Breast epithelium (tissue), 4 donors: ENCODE measurements around the gene AGAP1. TPM values are rescaled to one million over a fixed set of nuclear protein-coding genes. Genes with fewer than 3 reads are reported as not detected.

ENCODE experiments used
- DNase-seq, 2 donors: peaks; one replicate each; pipeline ENCODE4 v3.0.0-alpha.2; 2019; ENCODE audit warnings: low spot score in 2 of 2
- H3K27ac ChIP-seq, 2 donors: fragments of 200-600 bp; sonication (generic) in 1 of 2; one replicate each; pipeline ENCODE4 v1.5.1; 2016 to 2019; ENCODE audit warnings: mild to moderate bottlenecking in 1 of 2
- H3K27me3 ChIP-seq, 2 donors: fragments of 200-600 bp; sonication (generic) in 1 of 2; one replicate each; pipeline versions ENCODE4 v1.5.1 to v1.6.0; 2017 to 2019; ENCODE audit warnings: control low read depth in 1 of 2, mild to moderate bottlenecking in 1 of 2
- H3K36me3 ChIP-seq: fragments of 200-600 bp; one replicate; pipeline ENCODE4 v1.5.1; 2019
- H3K4me1 ChIP-seq, 2 donors: fragments of 200-600 bp; sonication (generic); one replicate each; pipeline ENCODE4 v1.5.1; 2016 to 2019; ENCODE audit warnings: control low read depth in 1 of 2
- H3K4me3 ChIP-seq, 3 donors: fragments of 200-600 bp; sonication (generic); 1 replicate in 2 of 3; 2 replicates in 1 of 3; pipeline ENCODE4 v1.5.1; 2016 to 2019; ENCODE audit warnings: mild to moderate bottlenecking in 3 of 3, moderate library complexity in 2 of 3
- H3K9me3 ChIP-seq, 2 donors: fragments of 200-600 bp; sonication (generic) in 1 of 2; one replicate each; pipeline ENCODE4 v1.5.1; 2016 to 2019; ENCODE audit warnings: control low read depth in 1 of 2
- POLR2A ChIP-seq: fragments of 450-650 bp; IDR thresholded peaks from one replicate; pipeline ENCODE4 v1.6.1; 2016; ENCODE audit warnings: antibody characterized with exemption, mild to moderate bottlenecking, moderate library complexity
- POLR2AphosphoS5 ChIP-seq, 3 donors: sonication (generic); formaldehyde crosslinking; IDR thresholded peaks; one replicate each; pipeline ENCODE4 v1.6.1; 2017; ENCODE audit warnings: antibody characterized with exemption in 3 of 3
- intact Hi-C: fragments of 100-400 bp; cut with DNase I; formaldehyde crosslinking; loops from one replicate; pipeline ENCODE4 v1.15.1; 2023; ENCODE audit warnings: low total_unique reads
- total RNA-seq, 3 donors: library from RNA; depleted of rRNA; stranded (reverse); fragments of >200 nt; gene quantifications; one replicate each; pipeline ENCODE4 v1.1.0, GENCODE V29; 2016
- TF ChIP-seq, protein P1 (sequence below), 3 donors: fragments of 450-650 bp; IDR thresholded peaks; one replicate each; pipeline ENCODE4 v1.5.1; 2016 to 2017; ENCODE audit warnings: antibody characterized with exemption in 3 of 3, mild to moderate bottlenecking in 3 of 3, moderate library complexity in 3 of 3

The AGAP1 gene
- total RNA-seq, 3 donors from 2014 or later = 19.7 to 27.1 (median 25.9) TPM

DNA sequence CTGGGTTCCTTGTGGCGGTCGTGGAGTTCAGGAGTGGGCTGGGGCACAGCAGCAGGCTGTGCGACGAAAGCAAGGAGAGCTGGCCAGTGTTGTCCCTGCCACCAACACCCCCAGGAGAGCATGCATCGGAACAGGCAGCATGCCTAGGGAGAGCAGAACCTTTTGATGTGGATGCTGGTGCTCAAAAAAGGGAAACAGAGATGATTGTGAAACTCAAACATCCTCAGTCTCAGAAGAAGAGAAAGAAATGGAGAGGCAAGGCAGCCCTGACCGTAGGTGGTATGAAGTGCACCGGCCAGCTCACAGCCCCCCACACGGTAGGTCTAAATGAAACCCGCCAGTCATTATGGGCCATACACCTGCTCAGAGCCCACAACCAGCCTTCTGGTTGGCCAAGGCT, 420.9 kb downstream of the AGAP1 start:
- no peak overlapping the region for H3K27ac ChIP-seq
- DNase-seq = no peak
- no peak for TF ChIP-seq POLR2A
- TF ChIP-seq POLR2AphosphoS5 (IDR thresholded peaks at IDR 0.05) = no peak
- TF ChIP-seq, protein P1, sequence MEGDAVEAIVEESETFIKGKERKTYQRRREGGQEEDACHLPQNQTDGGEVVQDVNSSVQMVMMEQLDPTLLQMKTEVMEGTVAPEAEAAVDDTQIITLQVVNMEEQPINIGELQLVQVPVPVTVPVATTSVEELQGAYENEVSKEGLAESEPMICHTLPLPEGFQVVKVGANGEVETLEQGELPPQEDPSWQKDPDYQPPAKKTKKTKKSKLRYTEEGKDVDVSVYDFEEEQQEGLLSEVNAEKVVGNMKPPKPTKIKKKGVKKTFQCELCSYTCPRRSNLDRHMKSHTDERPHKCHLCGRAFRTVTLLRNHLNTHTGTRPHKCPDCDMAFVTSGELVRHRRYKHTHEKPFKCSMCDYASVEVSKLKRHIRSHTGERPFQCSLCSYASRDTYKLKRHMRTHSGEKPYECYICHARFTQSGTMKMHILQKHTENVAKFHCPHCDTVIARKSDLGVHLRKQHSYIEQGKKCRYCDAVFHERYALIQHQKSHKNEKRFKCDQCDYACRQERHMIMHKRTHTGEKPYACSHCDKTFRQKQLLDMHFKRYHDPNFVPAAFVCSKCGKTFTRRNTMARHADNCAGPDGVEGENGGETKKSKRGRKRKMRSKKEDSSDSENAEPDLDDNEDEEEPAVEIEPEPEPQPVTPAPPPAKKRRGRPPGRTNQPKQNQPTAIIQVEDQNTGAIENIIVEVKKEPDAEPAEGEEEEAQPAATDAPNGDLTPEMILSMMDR (IDR thresholded peaks at IDR 0.05) = no peak
- H3K4me1 ChIP-seq = no peaks in the 10 kb centered on the region
- H3K9me3 ChIP-seq = no peaks in the 10 kb centered on the region
- intact Hi-C loops = no loop called here
- no peaks in the 10 kb centered on the region for H3K27me3 ChIP-seq
- no peak overlapping the region for H3K4me3 ChIP-seq
- H3K36me3 ChIP-seq = no peaks in the 10 kb centered on the region

DNA sequence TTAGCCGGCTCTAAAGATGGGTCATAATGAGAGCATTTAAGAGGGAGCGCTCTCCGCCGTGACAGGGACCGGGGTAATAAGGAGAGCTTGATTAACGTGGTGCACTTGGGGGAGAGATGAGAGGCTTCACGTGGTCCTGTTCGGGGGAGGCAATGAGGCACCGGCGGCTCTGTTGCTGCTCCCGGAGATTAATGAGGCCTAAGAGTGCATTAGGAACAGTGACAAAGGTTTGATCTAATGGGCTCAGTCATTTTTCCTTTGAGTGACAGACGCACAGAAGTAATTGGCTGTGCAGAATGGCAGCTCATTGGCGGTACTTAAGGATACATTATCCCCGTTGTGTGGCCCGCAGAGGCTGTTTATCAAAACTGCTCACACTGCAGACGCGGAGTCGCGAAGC, 423.7 kb downstream of the AGAP1 start:
- DNase-seq = no peak
- no peak overlapping the region for H3K27ac ChIP-seq
- H3K4me1 ChIP-seq = no peaks in the 10 kb centered on the region
- H3K4me3 ChIP-seq = no peak overlapping the region
- no peaks in the 10 kb centered on the region for H3K36me3 ChIP-seq
- H3K9me3 ChIP-seq = no peaks in the 10 kb centered on the region
- intact Hi-C loops = no loop called here
- TF ChIP-seq, protein P1 (IDR thresholded peaks at IDR 0.05) = no peak
- TF ChIP-seq POLR2AphosphoS5 (IDR thresholded peaks at IDR 0.05) (no peak), POLR2A (no peak)
- H3K27me3 ChIP-seq = no peaks in the 10 kb centered on the region

DNA sequence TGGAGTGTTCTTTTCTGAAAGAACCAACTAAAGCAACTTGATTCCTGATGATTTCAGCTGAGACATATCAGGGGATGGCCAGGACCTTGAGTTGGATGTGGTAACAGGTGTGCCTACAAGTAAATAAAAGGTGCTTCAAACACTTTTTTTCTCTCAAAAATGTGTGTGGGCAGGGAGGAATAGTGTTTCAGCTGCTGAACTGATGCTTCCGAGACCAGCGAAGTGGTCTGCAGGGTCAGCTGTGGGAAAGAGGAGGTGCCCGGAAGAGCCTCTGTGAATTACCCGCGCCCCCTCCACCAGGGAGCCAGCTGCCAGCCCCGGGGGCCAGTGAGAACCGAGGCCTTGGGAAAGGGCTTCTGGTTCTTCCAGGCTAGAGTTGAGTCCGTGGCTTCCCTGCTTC, 425.0 kb downstream of the AGAP1 start:
- DNase-seq = no peak
- Histone ChIP-seq H3K9me3 (no peaks in the 10 kb centered on the region), H3K4me3 (no peak overlapping the region), H3K27ac (no peak overlapping the region), H3K27me3 (no peaks in the 10 kb centered on the region), H3K4me1 (no peaks in the 10 kb centered on the region), H3K36me3 (no peaks in the 10 kb centered on the region)
- TF ChIP-seq, protein P1 (IDR thresholded peaks at IDR 0.05) = no peak
- no peak for TF ChIP-seq POLR2A
- TF ChIP-seq POLR2AphosphoS5 (IDR thresholded peaks at IDR 0.05) = no peak
- intact Hi-C loops = no loop called here

DNA sequence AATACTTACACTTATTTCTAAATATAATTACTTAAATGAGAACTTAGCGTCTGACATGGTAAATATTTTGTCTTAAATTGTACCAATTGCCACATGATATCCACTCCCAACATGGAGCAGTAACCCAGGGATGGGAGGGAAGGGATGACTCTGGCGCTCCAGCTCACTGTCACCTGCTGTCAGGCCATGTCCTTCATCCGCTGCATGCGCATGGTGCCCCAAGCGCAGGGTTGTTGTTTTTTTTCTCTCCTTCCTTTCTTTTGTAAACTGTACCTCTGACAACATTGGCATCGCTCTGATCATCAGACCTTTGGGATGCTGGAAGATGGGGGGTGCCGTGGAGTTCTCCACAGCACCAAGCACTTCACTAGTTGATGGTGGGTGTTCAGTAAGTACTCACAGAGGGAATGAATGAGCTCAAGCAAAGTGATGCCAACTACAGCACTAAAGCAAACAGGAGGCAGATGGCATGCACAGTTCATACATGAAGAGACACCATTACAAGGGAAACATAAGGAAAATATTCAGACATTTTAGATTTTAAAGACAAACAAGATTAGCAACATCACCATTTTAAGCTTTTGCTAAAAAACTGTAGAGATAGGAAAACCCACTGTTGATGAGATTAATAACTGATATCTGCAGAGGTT, 426.5 kb downstream of the AGAP1 start:
- no peak overlapping the region for H3K27ac ChIP-seq
- no peaks in the 10 kb centered on the region for H3K4me1 ChIP-seq
- no peaks in the 10 kb centered on the region for H3K27me3 ChIP-seq
- no peak overlapping the region for H3K4me3 ChIP-seq
- DNase-seq = no peak
- no peak for TF ChIP-seq POLR2A
- TF ChIP-seq, protein P1 (IDR thresholded peaks at IDR 0.05) = no peak
- intact Hi-C loops = no loop called here
- no peaks in the 10 kb centered on the region for H3K36me3 ChIP-seq
- no peaks in the 10 kb centered on the region for H3K9me3 ChIP-seq

DNA sequence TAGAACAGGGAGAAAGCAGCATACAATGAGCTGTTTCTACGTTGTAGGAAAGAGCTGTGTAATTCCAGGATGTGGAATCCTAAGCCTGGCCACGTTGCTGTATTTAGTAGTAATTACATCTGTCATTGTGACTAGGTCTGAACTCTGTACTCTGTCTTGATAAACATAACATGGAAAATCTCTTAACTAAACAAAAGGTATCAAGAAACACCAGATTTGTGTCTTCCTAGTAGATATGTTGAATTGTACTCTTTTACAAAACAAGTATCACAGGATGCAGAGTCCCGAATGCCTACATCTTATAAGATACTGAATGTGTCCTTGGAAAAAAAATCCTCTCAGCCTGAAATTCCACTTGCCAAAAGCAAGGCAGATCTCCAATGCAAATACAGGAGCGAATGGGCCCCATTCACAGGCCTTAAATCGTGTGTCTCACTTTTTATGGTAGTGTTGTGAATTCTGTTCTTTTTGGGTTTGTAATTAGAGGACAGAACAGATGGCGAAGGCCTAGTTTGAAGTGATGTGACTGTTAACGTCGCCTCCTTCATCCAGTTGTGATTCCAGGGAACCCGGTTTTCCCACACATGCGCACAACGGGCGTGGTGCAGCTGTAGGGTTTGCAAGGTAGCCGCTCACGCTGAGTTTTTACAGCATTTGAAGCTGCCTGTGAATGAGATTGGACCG, 427.8 kb downstream of the AGAP1 start:
- TF ChIP-seq POLR2AphosphoS5 (IDR thresholded peaks at IDR 0.05) = no peak
- TF ChIP-seq, protein P1 (IDR thresholded peaks at IDR 0.05) = no peak
- TF ChIP-seq POLR2A = no peak
- H3K27ac ChIP-seq = no peak overlapping the region
- no peak for DNase-seq
- H3K4me3 ChIP-seq = no peak overlapping the region
- H3K36me3 ChIP-seq = no peaks in the 10 kb centered on the region
- intact Hi-C loops = no loop called here
- H3K4me1 ChIP-seq = no peaks in the 10 kb centered on the region
- no peaks in the 10 kb centered on the region for H3K9me3 ChIP-seq
- no peaks in the 10 kb centered on the region for H3K27me3 ChIP-seq
